NCI-H146 (cell line): Measurements from ENCODE around the gene SIAH3.
A peak's percentile ranks its signal among the peaks of the same experiment; 100 is the strongest.
"Not testable (repeated sequence)": the region's sequence is repeated elsewhere in the genome, so short reads cannot be mapped to it uniquely, and the experiment has no call there.

ENCODE experiments used
- DNase-seq: peaks from one replicate; lab custom pipeline; 2025; lab: John Stamatoyannopoulos, UW

SIAH3 gene, protein sequence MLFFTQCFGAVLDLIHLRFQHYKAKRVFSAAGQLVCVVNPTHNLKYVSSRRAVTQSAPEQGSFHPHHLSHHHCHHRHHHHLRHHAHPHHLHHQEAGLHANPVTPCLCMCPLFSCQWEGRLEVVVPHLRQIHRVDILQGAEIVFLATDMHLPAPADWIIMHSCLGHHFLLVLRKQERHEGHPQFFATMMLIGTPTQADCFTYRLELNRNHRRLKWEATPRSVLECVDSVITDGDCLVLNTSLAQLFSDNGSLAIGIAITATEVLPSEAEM

DNA sequence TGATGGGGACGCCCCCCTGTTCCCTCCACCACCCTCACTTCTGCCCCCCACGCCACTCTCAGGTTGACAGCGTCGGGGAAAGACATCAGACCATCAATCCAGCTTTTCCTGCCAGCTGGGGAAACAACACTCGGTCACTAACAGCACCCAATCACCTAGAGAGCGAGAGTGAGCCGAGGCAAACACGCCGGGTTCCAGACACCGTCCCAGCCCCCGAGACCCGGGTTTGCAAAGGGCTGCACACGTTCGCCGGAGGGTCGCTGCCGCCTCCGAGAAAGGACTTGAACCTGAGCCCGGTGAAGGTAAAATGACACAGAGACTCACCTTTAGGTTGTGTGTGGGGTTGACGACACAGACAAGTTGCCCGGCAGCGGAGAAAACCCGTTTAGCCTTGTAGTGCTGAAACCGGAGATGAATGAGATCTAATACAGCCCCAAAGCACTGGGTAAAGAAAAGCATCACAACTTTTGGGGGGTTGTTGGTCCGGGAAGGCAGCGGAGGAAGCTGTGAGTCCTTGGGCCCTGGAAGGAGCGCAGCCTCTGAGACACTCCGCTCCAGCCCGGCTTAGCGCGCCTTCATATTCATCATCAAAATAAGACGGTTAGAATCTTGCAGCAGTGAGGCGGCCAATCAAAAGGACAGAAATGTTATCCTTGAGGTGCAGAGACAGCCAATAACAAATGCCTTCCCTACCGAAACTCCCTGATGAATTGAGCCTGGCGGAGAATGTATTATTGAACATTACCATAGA, at the start of gene SIAH3:
TSS of gene SIAH3 (minus strand) at position 583 of the 751 bp plus-strand sequence. CDS start at position 459, 124 bp downstream.
- no peak for DNase-seq

DNA sequence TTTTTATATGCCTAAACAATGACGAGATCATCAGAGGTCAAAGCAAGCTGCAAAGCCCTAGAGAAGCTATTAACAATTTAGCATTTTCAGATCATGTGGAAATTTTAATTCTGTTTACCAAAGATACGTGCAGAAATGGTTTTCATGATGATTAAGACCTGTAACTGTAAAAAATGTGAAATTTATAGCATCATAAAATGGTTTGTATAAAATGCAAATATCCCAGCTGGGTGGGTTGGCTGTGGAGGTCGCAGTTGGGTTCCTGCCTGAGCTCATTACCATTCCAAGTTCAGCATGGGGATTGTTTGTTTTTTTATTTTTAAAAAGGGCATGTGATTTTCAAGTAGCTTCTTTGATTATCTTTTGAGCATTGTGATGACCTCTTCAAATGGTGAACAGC, 47.9 kb upstream of the SIAH3 start:
- DNase-seq, result peak; percentile 15

DNA sequence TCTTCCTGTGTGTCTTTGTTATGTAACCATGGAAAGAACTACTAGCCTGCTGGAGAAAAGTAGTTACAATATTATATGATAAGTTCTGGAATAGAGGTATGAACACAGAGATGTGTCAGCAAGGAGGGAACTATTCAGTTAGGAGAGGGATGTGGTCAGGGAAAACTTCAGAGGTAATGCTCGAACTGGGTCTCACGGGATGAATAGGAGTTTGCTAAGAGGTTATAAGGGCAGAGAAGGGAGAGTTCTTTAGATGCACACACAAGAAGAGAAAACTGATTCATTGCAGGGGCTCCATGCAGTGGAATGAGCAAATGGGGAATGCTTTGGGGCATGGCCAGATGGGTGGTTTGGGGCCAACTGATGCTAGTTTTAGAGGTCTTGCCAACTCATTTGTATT, 46.0 kb upstream of the SIAH3 start:
- DNase-seq, result no peak

DNA sequence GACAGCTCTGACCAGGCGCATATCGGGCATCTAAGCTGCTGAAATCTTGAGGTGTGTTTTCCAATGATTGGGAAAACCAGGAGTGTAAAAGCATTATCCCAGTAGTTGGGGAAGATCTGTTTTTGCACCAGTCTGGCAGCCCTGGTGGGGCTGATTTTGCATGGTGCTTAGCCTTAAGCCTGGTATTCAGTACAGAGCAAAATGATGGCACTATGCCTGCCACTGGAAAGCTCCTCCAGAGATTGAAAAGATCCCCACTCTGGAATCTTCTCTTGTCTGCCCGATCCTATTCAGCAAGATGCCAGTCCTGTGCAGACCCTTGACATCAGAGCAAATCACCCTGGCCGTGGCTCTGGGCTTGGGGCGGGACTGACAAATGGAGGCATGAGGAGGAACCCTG, 44.7 kb upstream of the SIAH3 start:
- no peak for DNase-seq

DNA sequence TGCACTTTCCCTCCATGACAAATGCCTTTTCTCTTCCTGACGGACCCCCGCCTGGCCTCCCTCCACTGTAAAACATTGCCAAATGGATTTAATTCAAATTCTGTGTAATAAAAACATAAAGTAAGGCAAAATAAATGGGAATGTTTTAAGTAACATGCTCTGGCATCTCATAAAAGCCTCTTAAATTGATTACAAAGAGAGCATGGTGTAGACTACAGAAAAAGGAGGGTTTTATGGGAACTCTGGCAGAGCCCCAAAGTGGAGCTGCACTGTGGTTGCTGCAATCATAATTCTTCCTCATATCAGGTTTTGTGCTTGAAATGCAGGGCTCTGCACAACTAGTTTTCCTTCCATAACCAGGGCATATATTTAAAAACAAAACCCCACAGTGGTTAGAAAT, 44.3 kb upstream of the SIAH3 start:
- no peak for DNase-seq

DNA sequence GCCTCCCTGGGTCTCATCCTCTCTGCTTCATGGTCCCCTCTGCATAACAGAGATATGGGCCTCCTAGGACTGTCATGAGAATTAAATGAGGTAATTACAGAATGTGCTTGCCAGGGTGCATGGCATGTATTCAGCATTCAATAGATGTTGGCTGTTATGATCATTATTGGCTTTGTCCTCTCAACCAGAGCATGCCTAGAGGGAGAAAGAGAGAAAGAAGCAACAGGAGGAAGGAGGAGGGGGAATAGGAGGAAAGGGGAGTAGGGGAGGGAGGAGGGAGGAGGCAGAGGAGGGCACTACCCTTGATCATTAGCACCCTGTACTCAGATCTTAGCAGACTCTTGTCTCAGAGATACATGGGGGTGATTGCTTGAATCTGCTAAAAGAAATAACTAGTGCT, 41.0 kb upstream of the SIAH3 start:
- DNase-seq, result peak; percentile 13

DNA sequence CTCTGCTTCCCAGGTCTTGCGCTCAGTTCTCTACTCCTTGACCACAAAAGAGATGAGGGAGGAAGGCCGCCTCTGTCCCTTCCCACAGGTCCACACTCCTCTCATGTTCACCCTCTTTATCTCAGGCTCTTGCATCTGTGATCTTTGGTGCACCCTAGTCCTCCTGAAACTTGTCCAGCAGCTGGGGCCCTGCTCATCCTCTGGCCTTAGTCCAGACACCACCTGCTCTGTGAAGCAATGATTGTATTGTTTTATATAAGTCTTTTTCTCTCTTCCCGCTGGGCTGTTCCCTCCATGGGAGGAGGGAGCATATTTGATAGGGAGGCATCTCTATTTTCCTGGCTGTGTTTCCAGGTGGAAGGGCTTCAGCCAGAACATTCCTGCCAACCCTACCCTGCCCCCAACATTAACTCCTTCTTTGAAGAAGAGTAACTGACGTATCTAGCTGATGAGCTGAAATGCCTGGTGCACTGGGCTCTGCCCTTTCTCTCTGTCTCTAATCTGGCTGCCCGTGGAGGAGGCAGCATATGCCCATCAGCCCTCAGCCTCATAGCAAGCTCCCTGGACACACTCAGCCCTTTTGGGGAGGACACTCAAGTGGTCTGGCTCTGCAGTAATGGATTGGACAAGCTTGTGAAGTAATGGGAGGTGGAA, 38.2 kb upstream of the SIAH3 start:
- peak; percentile 46 for DNase-seq

DNA sequence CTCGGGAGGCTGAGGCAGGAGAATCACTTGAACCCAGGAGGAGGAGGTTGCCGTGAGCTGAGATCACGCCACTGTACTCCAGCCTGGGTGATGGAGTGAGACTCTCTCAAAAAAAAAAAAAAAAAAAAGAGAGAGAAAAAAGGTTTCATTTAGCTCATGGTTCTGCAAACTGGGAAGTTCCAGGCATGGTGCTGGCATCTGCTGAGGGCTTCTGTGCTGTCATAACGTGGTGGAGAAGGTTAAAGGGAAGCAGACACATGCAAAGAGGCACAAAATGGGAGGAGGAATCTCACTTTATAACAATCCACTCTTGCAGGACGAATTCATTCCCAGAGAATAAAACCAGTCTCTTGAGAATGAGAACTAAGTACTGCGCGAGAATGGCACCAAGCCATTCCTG, 34.9 kb upstream of the SIAH3 start:
- DNase-seq, result no peak

DNA sequence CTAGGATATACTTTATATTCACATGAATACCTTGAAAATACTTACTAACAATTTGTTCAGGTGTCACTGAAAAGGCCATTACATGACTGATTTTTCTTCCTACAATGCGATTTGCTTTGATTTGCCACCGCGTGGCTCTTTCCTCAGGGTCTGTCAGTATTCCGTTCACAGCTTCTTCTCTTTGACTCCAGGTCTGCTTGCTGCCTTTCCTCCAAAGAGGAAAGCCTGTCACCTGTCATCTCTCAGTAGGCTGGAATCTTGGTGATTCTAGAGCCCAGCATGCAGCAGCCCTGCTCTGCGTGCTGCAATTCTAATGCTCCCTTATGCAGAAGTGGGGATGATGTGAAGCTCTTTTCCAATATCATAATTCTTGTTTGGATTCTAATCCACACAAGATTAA, 33.6 kb upstream of the SIAH3 start:
- no peak for DNase-seq

DNA sequence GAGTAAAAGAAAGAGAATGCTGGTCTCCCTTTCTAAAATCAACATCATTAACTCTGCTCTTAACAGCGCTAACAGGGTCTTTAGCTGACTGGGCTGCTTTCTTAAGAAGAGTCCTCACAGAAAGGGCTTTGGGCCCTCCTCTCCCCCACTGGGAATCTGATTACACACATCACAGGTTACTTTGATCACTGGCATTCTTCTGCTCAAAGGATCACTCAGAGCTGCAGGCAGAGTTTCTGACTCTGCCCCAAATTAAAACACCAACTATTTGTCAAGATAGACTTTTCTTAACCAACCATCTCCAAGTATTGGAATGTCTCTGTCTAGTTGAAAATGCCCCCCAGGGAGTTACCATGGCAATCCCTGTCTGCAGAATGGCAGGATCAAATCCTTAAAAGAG, 31.1 kb upstream of the SIAH3 start:
- no peak for DNase-seq

DNA sequence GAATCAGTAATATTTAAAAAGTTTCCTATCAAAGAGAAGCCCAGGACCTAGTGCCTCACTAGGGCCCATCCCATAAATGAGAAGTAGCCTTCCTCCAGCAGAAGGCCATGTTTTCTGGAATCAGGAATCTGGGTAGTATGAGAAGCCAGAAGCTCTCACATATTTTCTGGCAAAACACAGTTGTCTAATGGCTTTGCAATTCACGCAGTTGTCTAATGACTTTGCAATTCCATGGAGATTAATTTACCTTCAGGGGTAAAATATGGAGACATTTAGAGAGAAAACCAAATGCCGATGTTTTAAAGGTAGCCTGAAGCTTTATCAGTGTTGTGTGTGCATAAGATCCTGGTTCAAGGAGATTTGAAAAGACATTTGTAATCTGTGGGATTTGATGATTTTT, 29.8 kb upstream of the SIAH3 start:
- no peak for DNase-seq

DNA sequence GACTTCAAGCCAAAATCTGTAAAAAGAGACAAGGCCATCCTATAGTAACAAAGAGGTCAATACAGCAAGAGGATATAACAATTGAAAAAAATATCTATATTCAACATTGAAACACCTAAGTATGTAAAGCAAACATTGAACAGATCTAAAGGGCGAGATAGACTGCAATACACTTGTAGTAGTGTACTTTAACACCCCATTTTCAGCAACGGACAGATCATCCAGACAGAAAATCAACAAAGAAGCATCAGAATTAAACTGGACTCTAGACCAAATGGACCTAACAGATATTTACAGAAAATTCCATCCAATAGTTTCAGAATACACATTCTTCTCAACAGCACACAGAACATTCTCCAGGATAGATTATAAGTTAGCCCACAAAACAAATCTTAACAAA, 28.7 kb upstream of the SIAH3 start:
- no peak for DNase-seq

DNA sequence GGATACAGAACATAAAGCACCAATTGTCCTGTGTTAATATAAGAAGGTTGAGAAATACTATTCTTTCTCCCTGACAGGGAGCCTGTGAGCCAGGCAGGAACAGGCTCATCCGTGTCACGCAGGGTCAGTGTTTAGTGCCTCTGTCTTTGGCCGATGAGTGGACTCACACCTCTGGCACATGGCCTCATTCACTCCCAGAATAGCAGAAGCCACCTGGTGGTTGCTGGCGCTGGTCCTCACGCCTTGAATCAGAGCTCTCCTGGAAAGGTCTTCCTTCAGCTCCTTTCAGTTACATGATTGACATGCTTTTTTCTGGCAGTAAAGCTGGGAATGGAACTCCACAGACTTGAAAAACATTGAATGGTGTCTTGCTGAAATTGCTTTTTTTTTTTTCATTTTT, 28.1 kb upstream of the SIAH3 start:
- peak; percentile 64 for DNase-seq

DNA sequence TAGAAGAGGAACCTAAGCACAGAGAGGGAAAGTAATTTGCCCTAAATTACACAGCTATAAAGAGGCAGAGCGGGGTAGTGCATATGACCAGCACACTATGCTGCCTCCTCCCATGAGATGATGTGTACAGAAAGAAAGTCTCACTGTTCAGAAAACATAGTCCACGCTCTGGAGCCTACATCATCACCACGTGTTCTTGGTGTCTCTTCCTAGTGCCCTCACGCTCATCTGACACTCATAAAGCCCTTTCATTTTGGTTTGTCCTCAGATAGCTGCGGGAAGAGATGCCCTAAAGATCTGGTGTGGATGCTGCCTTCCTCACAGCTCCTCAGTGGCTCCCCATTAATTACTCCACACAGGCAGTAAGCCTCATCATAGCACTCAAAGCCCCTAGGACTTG, 27.4 kb upstream of the SIAH3 start:
- DNase-seq, result no peak

DNA sequence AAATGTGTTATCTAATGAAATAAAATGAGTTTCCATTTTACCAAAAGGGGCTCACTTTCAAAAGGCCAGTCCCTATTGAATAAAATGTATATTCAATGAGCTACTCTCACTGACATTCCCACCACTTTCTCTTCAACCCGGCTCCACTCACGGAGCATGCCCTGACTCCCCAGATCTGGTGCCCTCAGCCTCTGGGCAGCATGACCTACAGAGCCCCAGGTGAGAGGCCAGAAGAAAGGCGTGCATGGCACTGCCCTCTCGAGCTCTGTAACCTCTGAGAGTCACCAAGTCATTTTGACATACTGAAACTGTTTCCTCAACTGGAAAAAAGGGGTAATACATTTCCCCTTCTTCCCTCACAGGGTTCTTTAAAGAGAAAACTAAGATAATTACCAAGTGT, 25.2 kb upstream of the SIAH3 start:
- DNase-seq, result no peak

DNA sequence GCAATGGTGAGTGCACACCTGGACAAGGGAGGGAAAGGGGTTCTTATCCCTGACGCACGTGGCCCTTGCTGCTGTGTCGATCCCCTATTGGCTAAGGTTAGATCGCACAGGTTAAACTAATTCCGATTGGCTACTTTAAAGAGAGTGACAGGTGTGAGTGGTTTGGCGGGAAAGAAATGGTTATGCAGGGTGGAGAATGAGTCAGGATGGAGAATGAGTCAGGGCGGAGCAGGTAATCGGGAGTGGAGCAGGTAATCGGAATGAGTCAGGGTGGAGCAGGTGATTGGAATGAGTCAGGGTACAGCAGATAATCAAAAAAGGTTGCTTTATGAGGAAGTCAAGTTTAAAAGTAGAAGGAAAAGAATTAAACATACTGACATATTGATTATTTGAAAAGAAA, 24.4 kb upstream of the SIAH3 start:
- DNase-seq, result no peak

DNA sequence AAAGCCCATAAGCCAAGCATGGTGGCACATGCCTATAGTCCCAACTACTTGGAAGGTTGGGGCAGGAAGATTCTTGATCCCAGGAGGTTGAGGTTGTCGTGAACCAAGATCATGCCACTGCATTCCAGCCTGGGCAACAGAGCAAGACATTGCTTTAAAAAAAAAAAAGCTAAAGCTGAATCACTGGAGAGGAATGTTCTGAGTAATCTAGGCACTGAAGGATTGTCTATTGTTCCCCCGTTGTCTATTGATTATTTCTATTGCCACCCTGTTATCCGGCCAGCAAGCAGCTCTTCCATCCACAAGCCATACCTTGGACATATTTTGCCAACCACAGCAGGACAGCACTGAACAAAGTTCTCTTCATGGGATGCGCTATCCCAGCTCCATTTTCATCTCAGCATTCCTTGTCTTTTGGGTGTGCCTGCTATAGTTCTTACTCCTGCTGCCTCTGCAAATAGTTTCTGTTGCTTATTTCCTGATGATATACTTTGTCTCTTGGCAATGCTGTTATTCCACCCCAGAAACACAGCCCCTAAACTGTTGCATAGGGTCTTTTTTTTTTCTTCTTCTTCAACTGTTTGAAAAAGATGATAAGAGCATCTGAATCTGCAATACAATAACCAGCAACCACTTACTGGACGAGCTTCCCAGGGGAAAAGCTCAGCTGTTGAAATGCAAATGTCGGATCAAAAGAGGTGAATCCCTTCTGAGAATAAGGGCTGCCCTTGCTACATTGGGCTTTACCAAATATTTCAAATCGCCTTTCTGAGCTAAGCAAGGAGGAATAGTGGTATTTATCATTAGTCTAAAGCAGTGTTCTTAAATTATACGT, 22.2 kb upstream of the SIAH3 start:
- DNase-seq, result no peak

DNA sequence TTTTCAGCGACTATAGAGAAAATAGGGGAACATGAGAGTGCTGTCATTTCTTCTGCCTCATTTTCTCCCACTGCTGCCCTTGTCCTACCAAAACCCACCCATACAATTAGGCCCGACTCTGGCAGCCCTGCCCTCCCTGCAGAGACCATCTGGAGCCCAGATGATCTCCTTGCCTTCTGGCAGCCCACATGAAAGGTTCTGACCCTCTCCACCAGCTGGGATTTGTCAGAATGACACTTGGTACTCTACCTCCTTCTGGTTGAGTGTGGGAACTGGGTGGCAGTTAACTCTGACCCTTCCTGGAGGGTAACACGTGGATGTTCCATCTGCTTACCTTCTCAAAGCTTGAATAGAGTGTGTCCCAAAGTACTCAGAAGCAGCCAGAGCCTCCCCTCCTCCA, 21.0 kb upstream of the SIAH3 start:
- no peak for DNase-seq

DNA sequence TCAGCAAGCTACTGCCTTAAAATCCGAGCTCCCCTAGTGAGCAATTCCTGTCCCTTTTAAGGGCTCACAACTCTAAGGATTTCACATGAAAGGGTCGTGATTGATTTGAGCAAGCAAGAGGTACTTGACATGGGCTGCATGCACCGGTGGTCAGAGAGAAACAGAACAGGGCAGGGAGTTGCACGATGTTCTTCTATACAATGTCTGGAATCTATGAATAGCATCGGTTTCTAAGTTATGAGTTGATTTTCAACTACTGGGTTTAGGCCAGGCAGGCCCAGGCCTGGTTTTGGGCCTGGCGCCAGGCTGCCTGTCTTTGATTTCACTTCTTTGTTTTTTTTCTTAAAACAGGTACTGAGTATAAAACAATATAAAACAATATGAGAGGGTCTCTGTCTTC, 19.6 kb upstream of the SIAH3 start:
- DNase-seq, result not testable (repeated sequence)

DNA sequence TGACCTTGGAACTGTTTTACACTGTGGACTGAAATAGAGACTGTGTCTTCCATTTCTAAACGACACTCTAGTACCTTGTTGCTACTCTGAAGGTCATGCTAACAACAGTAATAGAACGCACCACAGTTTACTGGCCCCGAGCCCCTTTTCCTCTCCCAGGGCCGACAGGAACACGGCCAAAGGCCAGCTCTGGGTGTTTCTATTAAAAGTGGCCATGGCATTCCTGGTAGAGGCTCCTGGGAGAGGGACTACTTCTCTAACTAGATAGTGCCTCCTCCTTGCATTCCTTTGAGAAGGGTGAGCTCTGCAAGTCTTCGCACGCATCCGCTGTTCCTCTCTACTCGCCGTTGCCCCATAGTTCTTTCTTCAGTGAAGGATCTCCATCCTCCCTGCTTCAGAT, 18.7 kb upstream of the SIAH3 start:
- no peak for DNase-seq

DNA sequence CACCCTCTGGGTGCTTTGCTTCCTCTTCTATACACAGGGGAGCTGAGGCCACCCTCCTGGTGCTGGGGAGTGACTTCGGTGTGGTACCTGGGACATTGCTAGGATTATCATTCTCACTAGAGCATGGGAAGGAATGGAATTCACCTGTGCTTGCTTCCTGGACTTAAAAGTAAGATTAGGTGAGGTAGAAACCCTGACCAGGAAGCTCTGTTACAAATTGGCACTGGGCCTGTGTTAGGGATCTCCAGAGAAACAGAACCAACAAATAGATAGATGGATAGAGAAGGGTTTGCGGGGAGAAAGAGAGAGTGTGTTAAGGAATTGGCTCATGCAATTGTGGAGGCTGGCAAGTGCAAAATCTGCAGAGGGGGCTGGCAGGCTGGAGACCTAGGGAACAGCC, 13.9 kb upstream of the SIAH3 start:
- DNase-seq, result no peak
